Common myeloid progenitor, CD34-positive (primary cell): ENCODE data around the gene RERE.

Source experiments
- CTCF ChIA-PET: fragments of 350-600 bp; sonication (Branson Sonifier 250); formaldehyde crosslinking; loops from one replicate; lab custom pipeline; 2021; ENCODE audit warnings: antibody characterized with exemption; lab: Charles Lee
- POLR2A ChIA-PET: fragments of 350-600 bp; sonication (Branson Sonifier 250); formaldehyde crosslinking; loops from one replicate; lab custom pipeline; 2021; ENCODE audit warnings: antibody characterized with exemption; lab: Charles Lee
- DNase-seq, 3 donors: peaks; one replicate each; pipeline versions ENCODE4 v3.0.0 to v3.0.0-alpha.2; 2013
- H3K27ac ChIP-seq, 2 experiments: 1 replicate in 1 of 2; 2 replicates in 1 of 2; pipeline ENCODE4 v1.7.0; 2013; ENCODE audit warnings: inconsistent platforms in 2 of 2, low read length in 2 of 2, mild to moderate bottlenecking in 2 of 2, low read depth in 1 of 2, moderate library complexity in 1 of 2; ENCODE audit not compliant: severe bottlenecking in 2 of 2, insufficient read depth in 1 of 2, poor library complexity in 1 of 2
- H3K27me3 ChIP-seq, 5 experiments: replicated peaks in 2 of 5; 1 replicate in 3 of 5; 2 replicates in 2 of 5; pipeline versions ENCODE4 v1.6.1 to v1.7.0; 2013; ENCODE audit warnings: low read length in 4 of 5, mild to moderate bottlenecking in 2 of 5, moderate library complexity in 2 of 5, inconsistent platforms in 1 of 5; ENCODE audit not compliant: insufficient read depth in 5 of 5, control insufficient read depth in 4 of 5
- H3K36me3 ChIP-seq, 4 experiments: 1 replicate in 2 of 4; 2 replicates in 2 of 4; pipeline versions ENCODE4 v1.6.1 to v1.7.0; 2013; ENCODE audit warnings: low read length in 3 of 4, control low read depth in 1 of 4, mild to moderate bottlenecking in 1 of 4; ENCODE audit not compliant: control insufficient read depth in 4 of 4, insufficient read depth in 4 of 4
- H3K4me1 ChIP-seq, 4 experiments: 1 replicate in 3 of 4; 2 replicates in 1 of 4; pipeline versions ENCODE4 v1.6.1 to v1.7.1; 2013; ENCODE audit warnings: low read length in 3 of 4, mild to moderate bottlenecking in 3 of 4, control low read depth in 1 of 4, inconsistent platforms in 1 of 4, moderate library complexity in 1 of 4; ENCODE audit not compliant: control insufficient read depth in 4 of 4, insufficient read depth in 4 of 4; ENCODE audit errors: control extremely low read depth in 1 of 4
- H3K4me3 ChIP-seq, 7 experiments: 1 replicate in 4 of 7; 2 replicates in 3 of 7; pipeline versions ENCODE4 v1.5.1 to v1.7.0; 2013; ENCODE audit warnings: mild to moderate bottlenecking in 7 of 7, low read length in 6 of 7, moderate library complexity in 6 of 7, inconsistent platforms in 2 of 7, low read depth in 2 of 7, control low read depth in 1 of 7; ENCODE audit not compliant: insufficient read depth in 4 of 7, control insufficient read depth in 1 of 7; ENCODE audit errors: extremely low read depth in 1 of 7
- H3K9me3 ChIP-seq, 5 experiments: 1 replicate in 4 of 5; 2 replicates in 1 of 5; pipeline versions ENCODE4 v1.6.1 to v1.7.1; 2013; ENCODE audit warnings: low read length in 4 of 5, mild to moderate bottlenecking in 2 of 5, inconsistent platforms in 1 of 5, low read depth in 1 of 5, moderate library complexity in 1 of 5; ENCODE audit not compliant: control insufficient read depth in 4 of 5, insufficient read depth in 2 of 5; ENCODE audit errors: control extremely low read depth in 1 of 5
- WGBS: methylation state at CpG from one replicate; pipeline ENCODE4 v1.1.5; 2013; ENCODE audit not compliant: insufficient coverage; 5-methylcytosine and 5-hydroxymethylcytosine counted together

Gene RERE

DNA sequence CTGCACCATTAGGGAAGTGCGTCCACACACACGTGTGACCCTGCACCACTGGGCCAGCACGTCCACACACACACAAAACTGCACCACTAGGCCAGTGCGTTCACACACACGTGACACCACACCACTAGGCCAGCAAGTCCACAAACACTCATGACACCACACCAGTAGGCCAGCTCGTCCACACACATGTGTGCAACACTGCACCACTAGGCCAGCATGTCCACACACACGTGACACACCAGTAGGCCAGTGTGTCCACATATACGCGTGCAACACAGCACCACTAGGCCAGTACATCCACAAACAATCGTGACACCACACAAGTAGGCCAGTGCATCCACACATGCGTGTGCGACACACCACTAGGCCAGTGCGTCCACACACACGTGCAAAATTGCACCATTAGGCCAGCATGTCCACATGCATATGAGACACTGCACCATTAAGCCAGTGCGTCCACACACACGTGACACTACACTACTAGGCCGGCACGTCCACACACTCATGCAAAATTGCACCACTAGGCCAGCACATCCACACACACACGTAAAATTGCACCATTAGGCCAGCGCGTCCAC lies 264.5 kb downstream of the RERE start:
- 98% methylated on average over 19 of the region's 21 CpGs for WGBS
- ChIA-PET CTCF (interaction anchor here (1.6 to 3.5 kb wide), 3 partner anchors 9 to 296 kb away, joined by 4 to 18 read pairs (median 8); no protein-coding TSS in a partner anchor), POLR2A (no interaction called here)
- no peak overlapping the region for H3K4me3 ChIP-seq
- H3K36me3 ChIP-seq: peaks cover 2 to 33% (median 9%) of the 10 kb centered on the region in 4 experiments
- no peak overlapping the region for H3K27ac ChIP-seq
- no peaks in the 10 kb centered on the region for H3K27me3 ChIP-seq
- DNase-seq: no peak
- H3K9me3 ChIP-seq: no peaks in the 10 kb centered on the region
- peaks cover 0 to 6% (median 3%) of the 10 kb centered on the region in 4 experiments for H3K4me1 ChIP-seq

- DNase-seq: no peak
- peaks cover 0 to 6% (median 3%) of the 10 kb centered on the region in 4 experiments for H3K4me1 ChIP-seq
- H3K9me3 ChIP-seq: no peaks in the 10 kb centered on the region
- WGBS: 100% methylated on average over 2 of the region's 6 CpGs
- no peaks in the 10 kb centered on the region for H3K27me3 ChIP-seq
- no peak overlapping the region for H3K27ac ChIP-seq
- POLR2A ChIA-PET: no interaction called here
- H3K36me3 ChIP-seq: peaks cover 2 to 31% (median 9%) of the 10 kb centered on the region in 4 experiments
- CTCF ChIA-PET: interaction anchor here (0.8 to 3.5 kb wide), 5 partner anchors 10 to 297 kb away, joined by 3 to 18 read pairs (median 4); no protein-coding TSS in a partner anchor
- no peak overlapping the region for H3K4me3 ChIP-seq
Measured at GRCh38 chr1:8551613-8552489, 265.6 kb downstream of the RERE start.

DNA sequence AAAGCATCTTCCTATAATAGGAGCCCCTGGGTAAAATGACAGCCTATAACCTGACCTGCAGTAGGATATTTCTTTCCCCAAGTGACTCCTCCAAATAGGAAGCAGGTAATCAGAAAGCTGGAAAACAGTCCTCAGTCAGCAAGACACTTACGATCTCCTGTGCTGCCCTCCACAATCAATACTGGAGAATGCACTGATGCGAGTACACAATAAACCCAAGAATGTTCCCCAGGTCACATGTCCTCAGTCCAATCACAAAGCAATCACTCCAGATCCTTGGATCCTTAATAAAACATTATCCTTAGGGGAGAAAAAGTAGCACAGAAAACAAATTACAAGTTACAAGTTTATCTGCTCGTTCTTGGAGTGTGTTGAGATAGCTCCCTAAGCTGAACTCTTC lies 266.4 kb downstream of the RERE start:
- Histone ChIP-seq H3K27ac (no peak overlapping the region), H3K36me3 (peaks cover 2 to 27% (median 9%) of the 10 kb centered on the region in 4 experiments), H3K4me1 (peaks cover 0 to 6% (median 3%) of the 10 kb centered on the region in 4 experiments), H3K27me3 (no peaks in the 10 kb centered on the region), H3K4me3 (no peak overlapping the region), H3K9me3 (no peaks in the 10 kb centered on the region)
- DNase-seq: no peak
- CTCF ChIA-PET: interaction anchor here (0.6 to 3.5 kb wide), 4 partner anchors 11 to 298 kb away, joined by 3 to 18 read pairs (median 3); no protein-coding TSS in a partner anchor
- WGBS: 100% methylated on average over 1 of the region's 3 CpGs
- POLR2A ChIA-PET: no interaction called here

DNA sequence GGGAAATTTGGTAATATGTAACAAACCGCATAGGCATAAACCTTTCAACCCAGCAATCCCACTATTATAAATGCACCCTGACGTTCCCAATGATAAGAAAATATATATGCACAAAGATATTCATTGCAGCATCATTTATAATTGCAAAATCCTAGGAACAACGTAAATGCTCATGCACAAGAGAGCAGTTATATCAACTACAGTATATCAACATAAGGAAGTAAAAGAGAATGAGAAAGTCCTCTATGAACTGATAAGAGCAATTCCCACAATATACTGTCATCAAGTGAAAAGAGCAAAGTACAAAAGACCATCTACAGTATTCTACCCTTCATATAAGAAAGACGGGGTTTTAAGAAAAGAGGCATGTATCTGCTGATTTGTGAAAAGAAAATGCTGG lies 269.6 kb downstream of the RERE start:
- no peak overlapping the region for H3K27ac ChIP-seq
- peaks cover 8 to 31% (median 19%) of the 10 kb centered on the region in 4 experiments for H3K36me3 ChIP-seq
- ChIA-PET CTCF (no interaction called here), POLR2A (no interaction called here)
- DNase-seq: no peak
- H3K4me1 ChIP-seq: no peaks in the 10 kb centered on the region
- no peaks in the 10 kb centered on the region for H3K27me3 ChIP-seq
- WGBS: 100% methylated on average over 1 of the region's 4 CpGs
- no peak overlapping the region for H3K4me3 ChIP-seq
- peaks cover 0 to 11% (median 5%) of the 10 kb centered on the region in 5 experiments for H3K9me3 ChIP-seq

- H3K4me1 ChIP-seq: no peaks in the 10 kb centered on the region
- no peak overlapping the region for H3K4me3 ChIP-seq
- POLR2A ChIA-PET: no interaction called here
- no peak for DNase-seq
- CTCF ChIA-PET: interaction anchor here (1.2 to 1.6 kb wide), 3 partner anchors 10 to 19 kb away, joined by 3 to 5 read pairs (median 5); no protein-coding TSS in a partner anchor
- peaks cover 0 to 11% (median 5%) of the 10 kb centered on the region in 5 experiments for H3K9me3 ChIP-seq
- no peak overlapping the region for H3K27ac ChIP-seq
- H3K27me3 ChIP-seq: no peaks in the 10 kb centered on the region
- 98% methylated on average over 5 of the region's 6 CpGs for WGBS
- H3K36me3 ChIP-seq: peaks cover 15 to 40% (median 19%) of the 10 kb centered on the region in 4 experiments
Measured at GRCh38 chr1:8545078-8545477, 272.4 kb downstream of the RERE start.

DNA sequence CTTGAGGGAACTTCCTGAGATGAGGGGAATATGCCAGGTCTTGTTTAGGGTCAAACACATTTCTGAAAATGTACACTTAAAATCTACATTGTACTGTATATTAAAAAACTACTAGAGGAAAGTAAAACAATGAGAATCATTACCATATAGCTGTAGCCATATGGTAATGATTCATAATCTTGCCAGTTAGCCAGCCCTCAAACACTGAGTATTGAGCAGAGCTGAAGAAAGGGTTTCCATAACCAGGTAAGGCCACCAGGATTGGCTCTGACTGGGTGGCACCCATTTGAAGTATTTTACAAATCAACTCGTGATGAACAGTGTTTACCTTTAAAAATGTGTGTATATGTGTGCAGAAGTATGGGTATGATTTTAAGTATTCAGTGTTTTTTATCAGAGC lies 272.8 kb downstream of the RERE start:
- H3K36me3 ChIP-seq: peaks cover 12 to 42% (median 20%) of the 10 kb centered on the region in 4 experiments
- CTCF ChIA-PET: interaction anchor here (1.2 to 1.6 kb wide), 3 partner anchors 10 to 18 kb away, joined by 3 to 5 read pairs (median 5); no protein-coding TSS in a partner anchor

More for the DNA sequence above, 272.8 kb downstream of the RERE start:
- 100% methylated on average over 1 of the region's 1 CpG for WGBS
- Histone ChIP-seq H3K4me1 (no peaks in the 10 kb centered on the region), H3K27ac (no peak overlapping the region), H3K4me3 (no peak overlapping the region), H3K9me3 (peaks cover 0 to 11% (median 5%) of the 10 kb centered on the region in 5 experiments), H3K27me3 (no peaks in the 10 kb centered on the region)
- POLR2A ChIA-PET: no interaction called here
- DNase-seq: no peak
